ENCODE results near the gene HSDL1. TPM values are rescaled to one million over a fixed set of nuclear protein-coding genes. Genes with fewer than 3 reads are reported as not detected.

HSDL1 gene
- polyA plus RNA-seq, 2 of the 4 experiments (the other 2 are of a cell fraction), result 17.9 to 24.9 TPM

DNA sequence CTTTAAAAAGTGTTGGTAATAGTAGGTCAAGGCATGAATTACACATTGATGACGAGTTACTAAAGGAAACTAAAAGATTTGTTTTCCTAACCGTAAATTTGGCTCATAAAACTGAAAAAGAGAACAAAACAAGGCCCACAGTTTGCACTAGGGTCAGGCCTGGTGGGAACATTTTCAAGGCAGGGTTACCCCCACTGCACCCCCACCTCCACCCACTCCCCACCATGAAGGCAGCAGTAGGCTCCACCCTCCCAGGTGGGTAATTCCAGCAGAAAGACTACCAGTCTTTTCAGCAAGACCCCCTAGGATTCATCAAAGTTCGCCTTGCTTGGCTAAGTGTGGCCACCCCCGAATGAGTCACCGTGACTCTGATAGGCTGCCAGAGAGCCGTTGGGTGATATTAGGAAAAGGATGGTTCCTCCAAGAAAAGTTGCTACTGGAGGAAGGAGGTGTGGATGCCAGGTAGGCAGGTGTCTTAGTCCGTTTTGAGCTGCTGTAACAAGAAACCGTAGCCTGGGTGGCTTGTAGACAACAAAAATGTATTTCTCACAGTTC is 8.8 kb upstream of the HSDL1 start:
- 62% methylated on average over 8 of the region's 8 CpGs for WGBS (ENCODE audit: missing lambda C conversion rate)
- CTCF ChIA-PET, result interaction anchor here (1.1 to 1.7 kb wide), 4 partner anchors 17 to 330 kb away, joined by 3 to 6 read pairs (median 3); partner anchors contain the start of gene TAF1C
- H3K27ac ChIP-seq, result no peak overlapping the region
- TF ChIP-seq, protein P1, sequence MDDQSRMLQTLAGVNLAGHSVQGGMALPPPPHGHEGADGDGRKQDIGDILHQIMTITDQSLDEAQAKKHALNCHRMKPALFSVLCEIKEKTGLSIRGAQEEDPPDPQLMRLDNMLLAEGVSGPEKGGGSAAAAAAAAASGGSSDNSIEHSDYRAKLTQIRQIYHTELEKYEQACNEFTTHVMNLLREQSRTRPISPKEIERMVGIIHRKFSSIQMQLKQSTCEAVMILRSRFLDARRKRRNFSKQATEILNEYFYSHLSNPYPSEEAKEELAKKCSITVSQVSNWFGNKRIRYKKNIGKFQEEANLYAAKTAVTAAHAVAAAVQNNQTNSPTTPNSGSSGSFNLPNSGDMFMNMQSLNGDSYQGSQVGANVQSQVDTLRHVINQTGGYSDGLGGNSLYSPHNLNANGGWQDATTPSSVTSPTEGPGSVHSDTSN (IDR thresholded peaks at IDR 0.05), result no peak
- TF ChIP-seq RCOR1 (IDR thresholded peaks at IDR 0.05; ENCODE audit: low read depth, low read length), result no peak
- no peak for TF ChIP-seq RFX5 (IDR thresholded peaks at IDR 0.05)
- TF ChIP-seq NFE2L2 (conservative IDR thresholded peaks at IDR 0.05; ENCODE audit: low read length), result no peak
- TF ChIP-seq BHLHE40 (IDR thresholded peaks at IDR 0.05; ENCODE audit: low read depth, low read length), result no peak
- no peak for TF ChIP-seq ESRRA (IDR thresholded peaks at IDR 0.05; ENCODE audit: borderline replicate concordance, low read length)
- TF ChIP-seq RARB (CRISPR knock-in tag; IDR thresholded peaks at IDR 0.05), result no peak
- TF ChIP-seq, protein P2, sequence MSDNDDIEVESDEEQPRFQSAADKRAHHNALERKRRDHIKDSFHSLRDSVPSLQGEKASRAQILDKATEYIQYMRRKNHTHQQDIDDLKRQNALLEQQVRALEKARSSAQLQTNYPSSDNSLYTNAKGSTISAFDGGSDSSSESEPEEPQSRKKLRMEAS (IDR thresholded peaks at IDR 0.05), result no peak
- no peak for TF ChIP-seq ZNF302 (CRISPR knock-in tag; IDR thresholded peaks at IDR 0.05)
- no peak for TF ChIP-seq NPAS2 (CRISPR knock-in tag; IDR thresholded peaks at IDR 0.05; ENCODE audit: borderline replicate concordance)
- no peak for TF ChIP-seq HES2 (IDR thresholded peaks at IDR 0.05)
- TF ChIP-seq ZSCAN20 (CRISPR knock-in tag; IDR thresholded peaks at IDR 0.05), result no peak
- TF ChIP-seq POLR2AphosphoS2 (conservative IDR thresholded peaks at IDR 0.05; ENCODE audit: low read length), result no peak
- TF ChIP-seq, protein P3, sequence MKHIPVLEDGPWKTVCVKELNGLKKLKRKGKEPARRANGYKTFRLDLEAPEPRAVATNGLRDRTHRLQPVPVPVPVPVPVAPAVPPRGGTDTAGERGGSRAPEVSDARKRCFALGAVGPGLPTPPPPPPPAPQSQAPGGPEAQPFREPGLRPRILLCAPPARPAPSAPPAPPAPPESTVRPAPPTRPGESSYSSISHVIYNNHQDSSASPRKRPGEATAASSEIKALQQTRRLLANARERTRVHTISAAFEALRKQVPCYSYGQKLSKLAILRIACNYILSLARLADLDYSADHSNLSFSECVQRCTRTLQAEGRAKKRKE (CRISPR knock-in tag; IDR thresholded peaks at IDR 0.05; ENCODE audit: low read depth), result no peak
- TF ChIP-seq GATA3 (IDR thresholded peaks at IDR 0.05; ENCODE audit: borderline replicate concordance), result no peak
- TF ChIP-seq KDM5A (IDR thresholded peaks at IDR 0.05), result no peak
- no peak for TF ChIP-seq HOXA7 (CRISPR knock-in tag; IDR thresholded peaks at IDR 0.05)
- H3K4me3 ChIP-seq, result no peak overlapping the region
- DNase-seq (ENCODE audit: low read depth in 1 of 2, low spot score in 1 of 2), result no peak
- no peak overlapping the region for H3K4me2 ChIP-seq
- no peak for ATAC-seq
- H3K4me1 ChIP-seq, result no peaks in the 10 kb centered on the region
- no peak for FAIRE-seq
- H3K9me3 ChIP-seq, result no peaks in the 10 kb centered on the region
- POLR2A ChIA-PET, result no interaction called here

DNA sequence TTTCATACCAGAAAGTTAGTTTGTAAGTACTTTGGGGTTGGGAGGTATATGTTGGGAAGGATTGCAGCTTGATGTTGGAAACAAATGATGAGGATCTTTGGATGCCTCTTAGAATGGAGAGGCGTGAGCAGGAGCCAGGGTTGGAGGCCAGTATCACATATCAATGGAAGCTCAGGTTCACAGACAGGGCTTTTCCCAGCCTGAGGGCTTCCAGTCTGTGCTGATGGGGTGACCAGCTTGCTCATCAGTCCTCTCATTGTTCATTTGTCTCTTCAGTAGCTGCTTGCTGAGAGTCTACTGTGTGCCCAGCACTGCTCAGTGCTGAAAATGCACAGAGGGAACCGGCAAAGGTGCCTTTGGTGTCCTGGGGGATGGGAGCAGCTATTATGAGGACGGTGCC is 5.9 kb upstream of the HSDL1 start:
- H3K4me3 ChIP-seq, result no peak overlapping the region
- no peak overlapping the region for H3K27ac ChIP-seq
- H3K4me2 ChIP-seq, result no peak overlapping the region
- no peaks in the 10 kb centered on the region for H3K9me3 ChIP-seq
- FAIRE-seq (no peak), ATAC-seq (0 out of 6 replicates have a peak, but pooled peaks of 1 of the 2 experiments have one; percentile 35), DNase-seq (ENCODE audit: low read depth in 1 of 2, low spot score in 1 of 2) (no peak)
- 42% methylated on average over 3 of the region's 3 CpGs for WGBS (ENCODE audit: missing lambda C conversion rate)
- TF ChIP-seq EHMT2 (IDR thresholded peaks at IDR 0.05; ENCODE audit: low read depth), result no peak
- no peak for TF ChIP-seq NFE2L2 (conservative IDR thresholded peaks at IDR 0.05; ENCODE audit: low read length)
- no peak for TF ChIP-seq RARB (CRISPR knock-in tag; IDR thresholded peaks at IDR 0.05)
- no peak for TF ChIP-seq SREBF2 (IDR thresholded peaks at IDR 0.05)
- TF ChIP-seq, protein P1 (IDR thresholded peaks at IDR 0.05), result no peak
- no peak for TF ChIP-seq FOXS1 (CRISPR knock-in tag; IDR thresholded peaks at IDR 0.05)
- no peak for TF ChIP-seq HOXA7 (CRISPR knock-in tag; IDR thresholded peaks at IDR 0.05)
- TF ChIP-seq ZNF302 (CRISPR knock-in tag; IDR thresholded peaks at IDR 0.05), result no peak
- no peak for TF ChIP-seq FOSL2 (IDR thresholded peaks at IDR 0.05)
- TF ChIP-seq FOSL2 (CRISPR knock-in tag; IDR thresholded peaks at IDR 0.05), result no peak
- no peak for TF ChIP-seq KDM5A (IDR thresholded peaks at IDR 0.05)
- TF ChIP-seq E2F6 (IDR thresholded peaks at IDR 0.05; ENCODE audit: borderline replicate concordance, low read depth), result no peak
- TF ChIP-seq GATA3 (IDR thresholded peaks at IDR 0.05; ENCODE audit: borderline replicate concordance), result no peak
- H3K4me1 ChIP-seq, result no peaks in the 10 kb centered on the region
- POLR2A ChIA-PET, result no interaction called here
- CTCF ChIA-PET, result interaction anchor here (1.2 to 2.6 kb wide), 3 partner anchors 17 to 66 kb away, joined by 4 to 7 read pairs (median 5); partner anchors contain the start of gene TAF1C
